NCI-H128 (cell line): Measurements from ENCODE around the gene ARHGAP25.

Source experiments
- DNase-seq: peaks from one replicate; lab custom pipeline; 2025; ENCODE audit not compliant: unreplicated experiment; lab: John Stamatoyannopoulos, UW

ARHGAP25 gene, protein sequence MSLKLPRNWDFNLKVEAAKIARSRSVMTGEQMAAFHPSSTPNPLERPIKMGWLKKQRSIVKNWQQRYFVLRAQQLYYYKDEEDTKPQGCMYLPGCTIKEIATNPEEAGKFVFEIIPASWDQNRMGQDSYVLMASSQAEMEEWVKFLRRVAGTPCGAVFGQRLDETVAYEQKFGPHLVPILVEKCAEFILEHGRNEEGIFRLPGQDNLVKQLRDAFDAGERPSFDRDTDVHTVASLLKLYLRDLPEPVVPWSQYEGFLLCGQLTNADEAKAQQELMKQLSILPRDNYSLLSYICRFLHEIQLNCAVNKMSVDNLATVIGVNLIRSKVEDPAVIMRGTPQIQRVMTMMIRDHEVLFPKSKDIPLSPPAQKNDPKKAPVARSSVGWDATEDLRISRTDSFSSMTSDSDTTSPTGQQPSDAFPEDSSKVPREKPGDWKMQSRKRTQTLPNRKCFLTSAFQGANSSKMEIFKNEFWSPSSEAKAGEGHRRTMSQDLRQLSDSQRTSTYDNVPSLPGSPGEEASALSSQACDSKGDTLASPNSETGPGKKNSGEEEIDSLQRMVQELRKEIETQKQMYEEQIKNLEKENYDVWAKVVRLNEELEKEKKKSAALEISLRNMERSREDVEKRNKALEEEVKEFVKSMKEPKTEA

GRCh38 chr2:68734688-68735525, at the start of gene ARHGAP25:
Gene ARHGAP25, plus strand, starts transcription at chr2:68734811. Its CDS starts 389 bp downstream, at chr2:68735200.
- DNase-seq: no peak

DNA sequence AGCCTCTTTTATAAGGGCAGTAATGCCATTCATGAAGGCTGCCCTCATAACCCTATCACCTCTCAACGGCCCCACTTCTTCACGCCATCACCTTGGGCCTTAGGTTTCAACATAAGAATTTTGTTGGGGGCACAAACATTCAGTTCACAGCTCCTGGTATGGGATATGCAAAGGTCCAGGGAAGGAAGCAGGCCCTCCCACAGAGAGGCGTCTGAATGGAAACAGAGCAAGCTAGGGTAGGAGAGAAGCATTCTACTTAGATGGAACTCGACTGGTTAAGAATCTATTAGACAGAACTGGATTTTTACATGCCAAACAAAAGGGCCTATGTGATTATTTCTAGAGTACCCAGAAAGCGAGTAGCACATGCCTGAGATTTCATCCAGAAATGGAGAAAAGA, 48.4 kb upstream of the ARHGAP25 start:
- no peak for DNase-seq

GRCh38 chr2:68687018-68687417, 47.6 kb upstream of the ARHGAP25 start:
- no peak for DNase-seq

GRCh38 chr2:68689553-68690537, 44.8 kb upstream of the ARHGAP25 start:
- no peak for DNase-seq

DNA sequence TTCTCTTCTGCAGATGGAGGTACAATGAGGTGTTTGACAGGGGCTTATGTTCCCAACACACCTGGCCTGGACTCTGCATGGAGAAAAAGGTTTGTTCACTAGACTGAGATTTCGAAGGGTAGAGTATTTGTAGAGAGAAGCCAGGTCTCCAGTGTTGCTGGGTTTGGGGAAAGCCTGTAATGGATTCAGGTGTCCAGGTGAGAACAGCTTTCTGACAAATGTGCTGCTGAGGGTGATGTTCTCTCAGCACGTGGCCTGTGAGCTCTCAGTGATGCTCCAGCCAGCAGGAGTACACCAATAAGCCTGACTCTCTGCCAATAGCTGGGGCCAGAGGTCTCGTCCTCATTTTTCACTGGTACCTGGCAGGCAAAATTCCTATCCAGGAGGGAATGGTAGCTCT, 43.8 kb upstream of the ARHGAP25 start:
- DNase-seq: no peak

DNA sequence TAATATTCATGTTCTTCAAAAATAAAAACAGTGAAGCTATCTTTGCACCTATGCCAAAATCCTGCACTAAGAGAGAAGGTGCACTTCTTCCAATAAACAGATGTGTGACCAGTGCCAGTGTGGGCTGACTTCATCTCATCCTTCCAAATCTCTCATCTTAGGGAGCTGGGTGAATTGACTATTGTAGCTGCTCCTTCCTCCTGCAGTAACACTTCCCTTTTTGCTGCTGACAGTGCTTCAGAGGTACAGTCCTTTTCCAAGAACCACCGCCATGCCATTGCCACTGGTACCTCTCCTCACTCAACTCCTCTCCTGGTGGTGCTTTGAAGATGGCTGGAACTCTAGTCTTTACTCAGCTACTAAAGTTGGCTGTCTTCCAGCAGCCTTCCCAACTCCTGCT, 42.1 kb upstream of the ARHGAP25 start:
- DNase-seq: no peak

DNA sequence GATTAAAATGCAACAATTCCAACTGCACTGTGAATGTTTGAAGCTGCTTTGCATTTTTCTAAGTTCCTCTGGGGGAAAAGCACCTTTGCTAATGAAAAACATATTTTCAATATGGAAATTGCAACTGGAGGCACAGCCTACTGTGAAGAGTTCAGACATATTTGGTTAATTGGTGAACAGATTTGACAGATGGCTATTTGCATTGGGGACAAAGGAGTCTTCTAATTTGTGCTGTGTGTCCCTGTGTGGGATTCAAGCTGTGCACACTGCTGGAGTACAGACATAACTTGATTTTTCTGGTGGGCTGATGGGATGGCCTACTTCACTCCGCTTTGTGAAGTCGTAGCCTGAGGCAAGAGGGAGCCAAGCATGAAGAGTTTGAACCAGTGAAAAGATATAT, 40.7 kb upstream of the ARHGAP25 start:
- DNase-seq: no peak

- no peak for DNase-seq
Measured at GRCh38 chr2:68695971-68696370, 38.6 kb upstream of the ARHGAP25 start.

DNA sequence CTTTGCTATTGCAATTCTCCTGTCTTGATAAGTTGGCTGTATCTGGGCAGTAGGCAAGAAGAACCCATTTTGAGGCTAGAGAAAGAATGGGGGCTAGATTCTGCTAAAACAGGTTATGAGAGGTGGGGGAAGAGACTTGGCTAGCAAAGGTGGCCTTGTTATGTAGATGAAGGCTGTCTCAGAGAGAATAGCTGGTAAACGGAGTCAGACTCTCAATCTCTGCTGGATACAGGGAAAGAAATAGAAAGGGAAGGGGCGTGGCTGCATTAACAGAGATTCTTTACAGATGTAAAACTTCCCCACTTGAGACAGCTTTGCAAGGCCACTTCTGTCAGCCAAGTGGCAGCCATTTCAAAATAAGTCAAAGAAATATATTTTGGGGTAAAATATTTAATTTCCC, 38.1 kb upstream of the ARHGAP25 start:
- no peak for DNase-seq

GRCh38 chr2:68698567-68699377, 35.8 kb upstream of the ARHGAP25 start:
- peak; percentile 45 for DNase-seq

GRCh38 chr2:68700560-68700959, 34.1 kb upstream of the ARHGAP25 start:
- no peak for DNase-seq

GRCh38 chr2:68706637-68707036, 28.0 kb upstream of the ARHGAP25 start:
- no peak for DNase-seq

DNA sequence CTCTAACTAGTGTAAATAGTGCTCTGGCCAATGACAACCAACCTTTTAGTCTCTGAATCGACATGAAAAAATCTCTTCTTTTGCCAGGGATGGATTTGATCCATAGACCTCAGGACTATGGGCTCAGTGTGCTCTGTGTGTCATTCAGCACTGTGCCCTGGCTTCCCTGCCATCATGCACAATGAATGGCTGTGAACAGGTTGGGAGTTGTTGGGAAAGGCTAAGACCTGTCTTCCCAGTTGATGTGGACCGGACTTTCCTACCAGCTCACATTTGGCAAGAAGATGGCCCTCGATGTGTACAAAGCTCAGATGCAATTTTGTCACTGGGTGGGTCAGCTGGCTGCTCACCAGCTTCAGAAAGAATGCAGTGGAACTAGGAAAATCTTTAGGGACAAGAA, 26.0 kb upstream of the ARHGAP25 start:
- no peak for DNase-seq

DNA sequence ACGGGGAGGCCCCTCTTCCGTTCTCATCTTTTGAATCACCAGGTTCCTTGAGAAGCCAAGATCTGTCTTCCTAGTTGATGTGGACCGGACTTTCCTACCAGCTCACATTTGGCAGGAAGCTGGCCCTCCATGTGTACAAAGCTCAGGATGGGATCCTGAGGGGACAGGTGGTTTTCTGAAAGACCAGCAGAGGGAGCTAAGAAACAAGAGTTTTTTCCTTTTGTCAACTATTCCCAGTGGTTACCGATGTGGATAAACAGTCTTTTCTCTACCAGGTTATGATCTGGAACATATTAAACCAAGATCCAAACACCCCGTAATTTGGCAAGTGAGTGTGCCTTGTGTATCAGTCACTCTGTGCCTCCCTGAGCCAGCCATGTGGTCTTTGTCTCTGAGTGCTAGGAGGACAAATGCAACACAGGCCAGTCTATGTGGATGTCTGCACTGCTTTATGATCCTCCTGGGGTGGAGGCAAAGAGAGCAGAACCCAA, 25.1 kb upstream of the ARHGAP25 start:
- DNase-seq: peak; percentile 38

DNA sequence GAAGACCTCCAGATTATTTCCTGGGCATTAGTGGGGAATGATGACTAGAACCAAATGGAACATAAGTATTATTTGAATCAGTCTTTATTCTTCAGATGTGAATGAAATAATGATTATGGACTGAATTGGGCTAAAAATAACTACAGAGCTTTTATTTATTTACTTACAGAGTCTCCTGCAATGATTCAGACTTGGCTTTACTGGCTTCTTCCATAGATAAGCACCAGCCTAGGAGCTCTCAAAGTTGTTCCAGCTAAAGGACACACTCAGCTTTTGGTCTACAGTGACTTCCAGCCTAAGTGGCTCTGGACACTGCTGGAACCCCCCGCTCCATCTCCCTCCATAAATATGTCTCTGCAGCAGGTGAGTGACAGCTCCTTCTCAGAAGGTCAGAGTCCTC, 24.3 kb upstream of the ARHGAP25 start:
- no peak for DNase-seq

- DNase-seq: no peak
Measured at GRCh38 chr2:68710756-68711155, 23.9 kb upstream of the ARHGAP25 start.

- DNase-seq: no peak
Measured at GRCh38 chr2:68714866-68715265, 19.7 kb upstream of the ARHGAP25 start.

DNA sequence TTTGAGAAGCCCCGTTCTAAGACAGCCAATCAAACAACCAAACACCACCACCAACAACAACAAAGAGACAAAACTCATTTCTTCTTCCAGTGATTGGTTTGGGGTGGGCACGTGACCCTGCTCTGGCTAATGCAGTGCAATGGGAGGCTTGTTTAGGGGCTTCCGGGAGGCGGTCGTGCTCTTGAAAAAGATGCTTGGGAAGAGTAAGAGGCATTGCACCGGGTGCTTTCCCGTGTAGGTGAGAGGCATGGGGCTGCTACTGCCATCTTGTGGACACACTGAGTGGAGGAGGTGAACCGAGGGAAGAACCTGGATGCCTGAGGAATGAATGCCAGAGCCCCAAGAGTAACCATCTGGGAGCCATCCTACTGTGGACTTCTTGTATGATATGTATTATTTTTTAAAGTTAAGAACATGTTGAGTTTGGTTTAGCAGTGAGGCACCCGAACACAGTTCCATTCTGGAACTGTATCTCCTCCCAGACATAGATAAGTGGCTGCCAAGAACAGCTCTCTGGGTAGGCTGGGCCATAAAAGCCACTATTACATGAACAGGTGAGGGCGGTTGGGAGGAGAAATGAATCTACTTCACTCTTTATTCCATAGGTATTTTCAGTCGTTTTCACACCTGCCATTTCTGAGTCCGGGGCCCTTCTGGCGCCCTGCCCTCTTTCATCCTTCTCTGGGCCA, 19.1 kb upstream of the ARHGAP25 start:
- DNase-seq: no peak
